Lung (tissue), 12 donors: ENCODE results near the gene HS1BP3. TPM values are rescaled to one million over a fixed set of nuclear protein-coding genes. Genes with fewer than 3 reads are reported as not detected.

Source experiments
- ATAC-seq: fragments of 200-7000 bp; cut with Tn5 transposase; one replicate; pipeline ENCODE4 v1.9.1; 2020; ENCODE audit warnings: moderate number of reproducible peaks; ENCODE audit not compliant: insufficient read depth, low FRiP score
- DNase-seq, 3 donors: peaks; one replicate each; pipeline ENCODE4 v3.0.0-alpha.2; 2013 to 2017
- H3K27ac ChIP-seq, 2 donors: one replicate each; pipeline ENCODE4 v1.5.1; 2013; ENCODE audit warnings: mild to moderate bottlenecking in 2 of 2, moderate library complexity in 2 of 2, control low read depth in 1 of 2, inconsistent platforms in 1 of 2, low read depth in 1 of 2, low read length in 1 of 2
- H3K27me3 ChIP-seq, 3 donors: one replicate each; pipeline ENCODE4 v1.5.1; 2013; ENCODE audit warnings: low read length in 2 of 3; ENCODE audit not compliant: control insufficient read depth in 3 of 3, insufficient read depth in 3 of 3
- H3K36me3 ChIP-seq, 4 donors: one replicate each; pipeline ENCODE4 v1.5.1; 2013; ENCODE audit warnings: low read length in 4 of 4, mild to moderate bottlenecking in 1 of 4, moderate library complexity in 1 of 4; ENCODE audit not compliant: control insufficient read depth in 4 of 4, insufficient read depth in 4 of 4
- H3K4me1 ChIP-seq, 5 donors: one replicate each; pipeline ENCODE4 v1.5.1; 2013; ENCODE audit warnings: low read length in 5 of 5, mild to moderate bottlenecking in 2 of 5, moderate library complexity in 1 of 5; ENCODE audit not compliant: control insufficient read depth in 5 of 5, insufficient read depth in 5 of 5
- H3K4me3 ChIP-seq: one replicate; pipeline ENCODE4 v1.5.1; 2013; ENCODE audit warnings: mild to moderate bottlenecking, control low read depth, moderate library complexity
- H3K9ac ChIP-seq, 2 donors: one replicate each; pipeline ENCODE4 v1.5.1; 2013; ENCODE audit warnings: low read length in 2 of 2, control low read depth in 1 of 2; ENCODE audit not compliant: insufficient read depth in 1 of 2
- H3K9me3 ChIP-seq, 4 donors: one replicate each; pipeline ENCODE4 v1.5.1; 2013; ENCODE audit warnings: low read length in 3 of 4, mild to moderate bottlenecking in 1 of 4, moderate library complexity in 1 of 4; ENCODE audit not compliant: control insufficient read depth in 4 of 4, insufficient read depth in 3 of 4
- WGBS, 2 donors: extraction: QIAGEN DNeasy Blood & Tissue Kit; methylation state at CpG; one replicate each; pipeline ENCODE4 v1.1.7; 2013; 5-methylcytosine and 5-hydroxymethylcytosine counted together
- polyA plus RNA-seq, 2 donors: library from polyadenylated mRNA; stranded (reverse); fragments of 200-250 nt; gene quantifications; one replicate each; pipeline ENCODE4 v1.2.1, GENCODE V29; 2013
- total RNA-seq, 2 donors: library from RNA; depleted of rRNA in 1 of 2; stranded (reverse); fragments of >200 nt in 1 of 2; gene quantifications; one replicate each; pipeline ENCODE4 v1.2.1, GENCODE V29; 2014 to 2021
- TF ChIP-seq, protein P1 (sequence below): IDR thresholded peaks from 2 replicates; pipeline ENCODE4 v1.5.1; 2012; ENCODE audit warnings: mild to moderate bottlenecking; ENCODE audit errors: control extremely low read depth, extremely low read depth
- donor health status: control.
- donor health status: control.
- donor health status: Bipolar disorder and iron deficiency.
- donor health status: healthy.
- donor health status: DM: yes; HTN: yes; CAD: no.

The HS1BP3 gene
- total and polyA plus RNA-seq, 4 donors: 25.4 to 41.4 (median 33.4) TPM

GRCh38 chr2:20650393-20650876 is 463 bp downstream of the HS1BP3 start:
- WGBS, 2 donors: 10% methylated on average over 19 of the region's 19 CpGs
- DNase-seq (peak; percentile 46 to 51 (median 50)), ATAC-seq (peak; percentile 2)
- H3K4me1 ChIP-seq: peaks cover 0 to 23% (median 7%) of the 10 kb centered on the region in 5 donors
- peak overlapping the region; percentile 88 for H3K4me3 ChIP-seq
- H3K9ac ChIP-seq: peak overlapping the region; percentile 63 to 85
- TF ChIP-seq, protein P1, sequence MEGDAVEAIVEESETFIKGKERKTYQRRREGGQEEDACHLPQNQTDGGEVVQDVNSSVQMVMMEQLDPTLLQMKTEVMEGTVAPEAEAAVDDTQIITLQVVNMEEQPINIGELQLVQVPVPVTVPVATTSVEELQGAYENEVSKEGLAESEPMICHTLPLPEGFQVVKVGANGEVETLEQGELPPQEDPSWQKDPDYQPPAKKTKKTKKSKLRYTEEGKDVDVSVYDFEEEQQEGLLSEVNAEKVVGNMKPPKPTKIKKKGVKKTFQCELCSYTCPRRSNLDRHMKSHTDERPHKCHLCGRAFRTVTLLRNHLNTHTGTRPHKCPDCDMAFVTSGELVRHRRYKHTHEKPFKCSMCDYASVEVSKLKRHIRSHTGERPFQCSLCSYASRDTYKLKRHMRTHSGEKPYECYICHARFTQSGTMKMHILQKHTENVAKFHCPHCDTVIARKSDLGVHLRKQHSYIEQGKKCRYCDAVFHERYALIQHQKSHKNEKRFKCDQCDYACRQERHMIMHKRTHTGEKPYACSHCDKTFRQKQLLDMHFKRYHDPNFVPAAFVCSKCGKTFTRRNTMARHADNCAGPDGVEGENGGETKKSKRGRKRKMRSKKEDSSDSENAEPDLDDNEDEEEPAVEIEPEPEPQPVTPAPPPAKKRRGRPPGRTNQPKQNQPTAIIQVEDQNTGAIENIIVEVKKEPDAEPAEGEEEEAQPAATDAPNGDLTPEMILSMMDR: no peak
- H3K9me3 ChIP-seq: no peaks in the 10 kb centered on the region
- peaks cover 0 to 4% (median 0%) of the 10 kb centered on the region in 4 donors for H3K36me3 ChIP-seq
- peak overlapping the region; percentile 87 to 94 for H3K27ac ChIP-seq
- no peaks in the 10 kb centered on the region for H3K27me3 ChIP-seq

GRCh38 chr2:20649976-20650375 is 922 bp downstream of the HS1BP3 start:
- H3K9me3 ChIP-seq: no peaks in the 10 kb centered on the region
- H3K27ac ChIP-seq: peak overlapping the region in 1 of 2 donors; percentile 94
- H3K9ac ChIP-seq: peak overlapping the region in 1 of 2 donors; percentile 63
- TF ChIP-seq, protein P1: no peak
- peak overlapping the region; percentile 88 for H3K4me3 ChIP-seq
- peaks cover 0 to 9% (median 0%) of the 10 kb centered on the region in 4 donors for H3K36me3 ChIP-seq
- H3K4me1 ChIP-seq: peaks cover 0 to 23% (median 7%) of the 10 kb centered on the region in 5 donors
- no peak for DNase-seq
- no peaks in the 10 kb centered on the region for H3K27me3 ChIP-seq
- WGBS, 2 donors: 60 to 68% methylated on average over 7 of the region's 7 CpGs
- no peak for ATAC-seq

DNA sequence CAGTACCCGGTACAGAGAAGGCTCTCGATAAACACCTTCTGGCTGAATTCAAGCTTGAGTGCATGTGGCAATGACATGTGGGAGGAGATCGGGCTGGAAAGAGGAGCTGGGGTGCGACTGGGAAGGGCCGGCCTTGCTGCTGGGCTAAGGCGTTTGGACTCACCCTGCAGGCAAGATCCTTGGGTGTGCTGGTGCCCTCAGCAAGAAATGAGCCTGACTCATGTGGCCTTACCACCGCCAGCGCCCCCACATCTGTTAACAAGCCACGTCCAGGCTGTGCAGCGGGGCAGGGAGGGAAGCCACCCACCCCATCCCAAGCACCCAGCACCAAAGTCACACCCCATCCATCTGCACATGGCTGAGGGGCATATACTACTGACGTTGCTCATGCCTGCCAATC is 1.3 kb downstream of the HS1BP3 start:
- TF ChIP-seq, protein P1: no peak
- no peak for ATAC-seq
- Histone ChIP-seq H3K4me1 (peaks cover 0 to 23% (median 7%) of the 10 kb centered on the region in 5 donors), H3K36me3 (peaks cover 0 to 13% (median 0%) of the 10 kb centered on the region in 4 donors), H3K9ac (peak overlapping the region in 1 of 2 donors; percentile 63), H3K9me3 (no peaks in the 10 kb centered on the region), H3K27me3 (no peaks in the 10 kb centered on the region), H3K27ac (no peak overlapping the region), H3K4me3 (no peak overlapping the region)
- WGBS, 2 donors: 79 to 88% methylated on average over 11 of the region's 11 CpGs
- no peak for DNase-seq

- Histone ChIP-seq H3K9me3 (no peaks in the 10 kb centered on the region), H3K4me1 (peaks cover 3 to 23% (median 7%) of the 10 kb centered on the region in 5 donors), H3K27ac (no peak overlapping the region), H3K27me3 (no peaks in the 10 kb centered on the region), H3K9ac (no peak overlapping the region), H3K36me3 (peaks cover 0 to 19% (median 0%) of the 10 kb centered on the region in 4 donors), H3K4me3 (no peak overlapping the region)
- no peak for ATAC-seq
- WGBS, 2 donors: 94 to 96% methylated on average over 9 of the region's 9 CpGs
- no peak for DNase-seq
- TF ChIP-seq, protein P1: no peak
Measured at GRCh38 chr2:20648831-20649230, 2.1 kb downstream of the HS1BP3 start.
